Measurements from ENCODE around the gene ARHGEF26. TPM values are rescaled to one million over a fixed set of nuclear protein-coding genes. Genes with fewer than 3 reads are reported as not detected.
A peak's percentile ranks its signal among the peaks of the same experiment; 100 is the strongest.
"Not testable (repeated sequence)": the region's sequence is repeated elsewhere in the genome, so short reads cannot be mapped to it uniquely, and the experiment has no call there.

ARHGEF26 gene, protein sequence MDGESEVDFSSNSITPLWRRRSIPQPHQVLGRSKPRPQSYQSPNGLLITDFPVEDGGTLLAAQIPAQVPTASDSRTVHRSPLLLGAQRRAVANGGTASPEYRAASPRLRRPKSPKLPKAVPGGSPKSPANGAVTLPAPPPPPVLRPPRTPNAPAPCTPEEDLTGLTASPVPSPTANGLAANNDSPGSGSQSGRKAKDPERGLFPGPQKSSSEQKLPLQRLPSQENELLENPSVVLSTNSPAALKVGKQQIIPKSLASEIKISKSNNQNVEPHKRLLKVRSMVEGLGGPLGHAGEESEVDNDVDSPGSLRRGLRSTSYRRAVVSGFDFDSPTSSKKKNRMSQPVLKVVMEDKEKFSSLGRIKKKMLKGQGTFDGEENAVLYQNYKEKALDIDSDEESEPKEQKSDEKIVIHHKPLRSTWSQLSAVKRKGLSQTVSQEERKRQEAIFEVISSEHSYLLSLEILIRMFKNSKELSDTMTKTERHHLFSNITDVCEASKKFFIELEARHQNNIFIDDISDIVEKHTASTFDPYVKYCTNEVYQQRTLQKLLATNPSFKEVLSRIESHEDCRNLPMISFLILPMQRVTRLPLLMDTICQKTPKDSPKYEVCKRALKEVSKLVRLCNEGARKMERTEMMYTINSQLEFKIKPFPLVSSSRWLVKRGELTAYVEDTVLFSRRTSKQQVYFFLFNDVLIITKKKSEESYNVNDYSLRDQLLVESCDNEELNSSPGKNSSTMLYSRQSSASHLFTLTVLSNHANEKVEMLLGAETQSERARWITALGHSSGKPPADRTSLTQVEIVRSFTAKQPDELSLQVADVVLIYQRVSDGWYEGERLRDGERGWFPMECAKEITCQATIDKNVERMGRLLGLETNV
- 1.8 and 2.8 TPM in 2 replicates for total RNA-seq (2014; rRNA removed)
- 0.81 TPM for polyA plus RNA-seq (2012)

DNA sequence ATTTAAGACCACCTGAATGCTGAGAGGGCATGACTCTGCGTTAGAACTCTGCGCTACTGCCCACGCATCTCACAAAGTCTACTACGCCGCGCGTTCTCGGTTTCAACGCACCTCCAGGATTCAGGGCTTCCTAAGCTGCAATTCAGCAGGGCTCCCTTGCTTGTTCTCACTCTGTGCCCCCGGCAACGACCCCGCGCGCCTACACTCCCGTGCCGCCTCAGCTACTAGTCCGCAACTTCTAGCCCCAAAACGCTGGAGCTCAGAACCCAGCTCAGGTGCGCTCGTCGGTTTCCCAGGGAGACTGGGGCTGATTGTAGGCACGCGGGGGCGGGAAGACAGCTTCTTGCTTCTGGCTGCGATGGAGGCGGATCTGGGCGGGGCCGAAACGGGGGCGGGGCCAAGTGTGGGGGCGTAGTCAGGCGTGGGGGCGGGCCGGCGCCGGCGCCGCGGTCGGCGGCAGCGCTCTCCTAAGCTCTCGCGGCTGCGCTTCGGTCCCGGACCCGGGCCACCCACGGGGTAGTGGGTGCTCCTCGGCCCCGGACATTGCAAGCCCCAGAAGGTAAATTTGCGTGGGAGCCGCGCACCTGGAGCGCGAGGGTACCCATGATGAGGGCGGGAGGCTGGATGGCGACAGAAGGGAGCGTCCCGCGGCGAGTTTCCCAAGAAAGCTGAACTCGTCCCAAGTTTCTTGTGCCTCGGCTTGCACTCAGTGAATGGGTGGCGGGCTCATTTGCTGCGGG lies at the start of gene ARHGEF26:
ARHGEF26 (plus strand) TSS at position 430 of the 740 bp plus-strand sequence. CDS start 603 bp downstream, outside the sequence.
- DNase-seq (ENCODE audit: low read depth): peak; percentile 59

DNA sequence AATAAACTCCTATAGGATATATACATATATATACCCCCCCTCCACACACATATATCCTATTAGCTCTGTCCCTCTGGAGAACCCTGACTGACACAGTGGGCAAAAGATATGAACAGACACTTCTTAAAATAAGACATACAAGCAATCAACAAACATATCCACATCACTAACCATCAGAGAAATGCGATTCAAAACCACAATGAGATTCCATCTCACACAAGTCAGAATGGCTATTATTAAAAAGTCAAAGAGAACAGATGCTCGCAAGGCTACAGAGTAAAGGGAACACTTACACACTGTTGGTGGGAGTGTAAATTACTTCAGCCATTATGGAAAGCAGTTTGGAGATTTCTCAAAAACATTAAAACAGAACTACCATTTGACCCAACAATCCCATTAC lies 46.2 kb upstream of the ARHGEF26 start:
- no peak for DNase-seq (ENCODE audit: low read depth)

DNA sequence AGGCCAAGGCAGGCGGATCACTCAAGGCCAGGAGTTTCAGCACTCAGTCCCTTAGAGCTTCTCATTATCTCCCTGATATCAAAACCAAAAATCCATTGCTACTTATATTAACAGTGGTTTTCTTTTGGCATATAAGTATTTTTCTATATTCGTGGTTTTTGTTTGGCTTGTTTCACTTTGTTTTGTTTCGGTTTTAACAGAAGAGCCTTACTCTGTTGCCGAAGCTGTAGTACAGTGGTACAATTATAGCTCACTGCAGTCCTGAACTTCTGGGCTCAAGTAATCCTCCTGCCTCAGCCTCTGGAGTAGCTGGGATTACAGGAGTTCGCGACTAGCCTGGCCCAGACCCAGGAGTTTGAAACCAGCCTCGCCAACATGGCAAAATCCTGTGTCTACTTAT lies 42.5 kb upstream of the ARHGEF26 start:
- DNase-seq (ENCODE audit: low read depth): no peak

DNA sequence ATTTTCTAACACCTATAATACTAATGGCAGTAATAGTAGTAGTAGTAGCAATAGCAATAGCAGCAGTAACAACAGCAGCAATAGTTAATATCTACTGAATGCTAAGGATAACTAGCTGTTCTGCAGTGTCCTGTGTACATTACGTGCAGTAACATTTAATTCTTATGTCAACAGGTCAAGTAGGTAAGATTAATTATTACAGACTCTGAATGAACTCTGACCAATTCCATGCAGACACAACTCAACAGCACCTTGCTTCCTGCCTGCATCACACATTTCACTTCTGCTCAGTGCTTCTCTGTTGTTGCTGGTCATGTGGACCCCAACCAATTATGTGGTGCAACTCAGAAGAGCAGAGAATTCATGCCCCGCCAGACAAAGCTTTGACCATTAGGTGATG lies 39.9 kb upstream of the ARHGEF26 start:
- DNase-seq (ENCODE audit: low read depth): no peak

DNA sequence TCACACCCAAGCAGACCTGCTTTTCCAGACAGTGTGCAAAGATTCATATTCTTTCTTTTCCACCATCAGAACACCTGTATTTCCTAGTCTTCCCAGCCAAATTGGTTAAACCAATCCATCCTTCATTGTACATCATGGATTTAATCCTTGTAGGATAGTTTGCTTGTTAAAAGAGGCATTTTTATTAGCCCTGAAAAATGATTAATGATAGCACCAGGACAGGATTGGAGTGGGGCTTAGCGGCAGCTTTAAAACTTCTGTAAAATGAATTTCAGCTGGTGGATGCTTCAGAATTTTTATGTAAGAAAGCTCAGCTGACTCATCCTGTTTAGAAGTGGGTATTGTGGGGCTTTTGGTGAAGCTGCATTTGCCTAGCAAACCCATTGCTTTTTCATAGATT lies 36.1 kb upstream of the ARHGEF26 start:
- DNase-seq (ENCODE audit: low read depth): no peak

DNA sequence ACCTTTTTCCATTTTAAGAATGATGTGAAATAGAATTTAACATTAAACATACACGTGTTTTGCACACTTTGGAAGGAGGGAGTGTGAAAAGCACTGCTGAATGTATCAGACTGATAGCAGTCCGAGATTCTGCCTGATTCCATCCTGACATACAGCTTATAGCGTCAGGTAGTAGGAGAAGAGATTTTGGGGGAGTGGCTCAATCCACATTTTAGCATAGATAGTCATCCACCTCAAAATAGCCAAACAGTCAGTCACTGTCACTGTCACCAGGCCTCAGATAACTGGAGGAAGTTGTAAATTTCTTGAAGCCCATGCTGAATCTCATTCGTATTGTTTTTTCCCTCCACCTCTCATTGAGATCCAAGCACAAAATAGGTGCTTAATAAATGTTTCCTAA lies 35.4 kb upstream of the ARHGEF26 start:
- no peak for DNase-seq (ENCODE audit: low read depth)

DNA sequence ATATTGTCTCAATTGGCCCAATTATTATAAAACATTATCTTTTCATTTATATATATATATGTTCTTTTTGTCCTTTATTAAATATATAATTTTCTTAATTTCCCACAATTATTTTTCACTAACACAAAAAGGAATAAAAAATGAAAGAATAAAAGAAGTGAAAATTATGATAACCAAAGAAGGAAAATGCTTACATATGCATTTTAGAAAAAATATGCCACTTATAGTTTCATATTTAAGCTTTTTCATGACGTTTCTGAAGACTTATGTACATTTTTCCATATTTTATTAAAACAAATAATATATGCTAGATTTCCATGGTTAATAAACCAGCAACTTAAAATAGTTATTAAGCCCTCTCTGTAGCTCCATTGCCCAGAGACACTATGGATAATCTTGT lies 34.9 kb upstream of the ARHGEF26 start:
- no peak for DNase-seq (ENCODE audit: low read depth)

DNA sequence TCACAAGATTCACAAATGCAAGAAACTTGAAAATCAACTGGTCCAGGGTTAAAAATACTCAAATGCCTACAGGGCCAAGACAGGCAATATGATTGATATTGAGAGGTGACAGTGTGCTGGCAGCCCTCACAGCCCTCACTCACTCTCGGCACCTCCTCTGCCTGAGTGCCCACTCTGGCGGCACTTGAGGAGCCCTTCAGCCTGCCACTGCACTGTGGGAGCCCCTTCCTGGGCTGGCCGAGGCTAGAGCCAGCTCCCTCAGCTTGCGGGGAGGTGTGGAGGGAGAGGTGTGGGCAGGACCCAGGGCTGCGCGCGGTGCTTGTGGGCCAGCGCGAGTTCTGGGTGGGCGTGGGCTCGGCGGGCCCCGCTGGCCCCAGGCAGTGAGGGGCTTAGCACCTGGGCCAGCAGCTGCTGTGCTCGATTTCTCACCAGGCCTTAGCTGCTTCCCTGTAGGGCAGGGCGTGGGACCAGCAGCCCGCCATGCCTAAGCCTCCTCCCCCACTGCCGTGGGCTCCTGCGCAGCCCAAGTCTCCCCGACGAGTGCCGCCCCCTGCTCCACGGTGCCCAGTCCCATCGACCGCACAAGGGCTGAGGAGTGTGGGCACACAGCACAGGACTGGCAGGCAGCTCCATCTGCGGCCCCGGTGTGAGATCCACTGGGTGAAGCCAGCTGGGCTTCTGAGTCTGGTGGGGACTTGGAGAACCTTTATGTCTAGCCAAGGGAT lies 33.3 kb upstream of the ARHGEF26 start:
- not testable (repeated sequence) for DNase-seq (ENCODE audit: low read depth)

DNA sequence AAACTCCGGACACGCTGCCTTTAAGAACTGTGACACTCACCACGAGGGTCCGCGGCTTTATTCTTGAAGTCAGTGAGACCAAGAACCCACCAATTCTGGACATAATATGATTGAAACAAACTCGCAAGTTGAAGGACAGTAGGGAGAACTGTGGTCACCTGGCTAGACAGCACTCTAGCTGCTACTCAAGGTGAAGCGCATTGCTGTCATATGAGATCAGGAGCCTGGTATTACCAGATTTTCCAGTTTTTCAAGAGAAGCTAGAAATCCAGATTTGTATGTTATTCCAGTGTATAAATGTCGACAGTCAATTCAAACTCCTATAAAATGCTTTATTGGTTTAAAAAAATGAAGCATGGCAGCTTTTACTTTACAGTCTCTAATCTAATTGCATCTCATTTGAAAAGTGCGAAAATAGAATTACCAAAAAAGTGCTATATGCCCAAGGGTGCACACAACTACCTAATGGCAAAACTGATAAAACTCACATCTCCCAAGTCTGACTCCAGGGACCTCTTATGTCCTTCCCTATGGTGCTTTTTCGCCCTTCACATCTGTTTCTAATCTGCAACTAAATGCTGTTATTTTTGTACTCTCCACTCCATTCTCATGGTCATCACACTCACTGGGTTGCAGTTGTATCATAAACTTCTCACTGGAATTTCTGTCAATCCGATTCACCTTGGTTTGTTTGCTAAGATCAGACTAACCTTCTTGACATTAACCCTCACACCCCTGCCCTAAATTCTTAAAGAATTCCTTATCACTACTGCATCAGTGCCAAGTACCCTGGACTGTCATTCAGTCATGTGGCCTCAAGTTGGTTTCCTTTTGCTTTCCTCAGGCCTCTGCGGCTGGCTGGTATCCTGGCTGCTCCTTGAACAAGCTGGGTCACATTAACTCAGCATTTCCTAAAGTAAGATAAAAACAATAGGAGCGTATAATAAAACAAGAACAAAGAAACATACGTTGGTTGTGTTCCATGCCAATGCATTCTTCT lies 31.5 kb upstream of the ARHGEF26 start:
- DNase-seq (ENCODE audit: low read depth): no peak

DNA sequence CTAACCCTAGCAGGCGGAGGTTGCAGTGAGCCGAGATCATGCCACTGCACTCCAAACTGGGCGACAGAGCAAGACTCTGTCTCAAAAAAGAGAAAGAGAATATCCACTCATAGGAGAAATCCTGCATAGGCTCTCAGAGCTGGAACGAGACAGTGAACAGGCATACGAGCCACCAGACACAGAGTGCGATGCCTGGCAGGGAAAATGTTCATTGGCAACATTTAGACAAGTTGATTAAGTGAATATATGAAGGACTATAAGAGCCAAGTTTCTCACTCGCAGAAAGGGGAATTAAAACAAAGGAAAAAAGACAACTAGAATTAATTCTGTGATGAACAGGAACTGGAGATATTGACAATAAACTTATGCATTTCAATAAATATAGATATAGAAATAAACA lies 27.1 kb upstream of the ARHGEF26 start:
- DNase-seq (ENCODE audit: low read depth): no peak

DNA sequence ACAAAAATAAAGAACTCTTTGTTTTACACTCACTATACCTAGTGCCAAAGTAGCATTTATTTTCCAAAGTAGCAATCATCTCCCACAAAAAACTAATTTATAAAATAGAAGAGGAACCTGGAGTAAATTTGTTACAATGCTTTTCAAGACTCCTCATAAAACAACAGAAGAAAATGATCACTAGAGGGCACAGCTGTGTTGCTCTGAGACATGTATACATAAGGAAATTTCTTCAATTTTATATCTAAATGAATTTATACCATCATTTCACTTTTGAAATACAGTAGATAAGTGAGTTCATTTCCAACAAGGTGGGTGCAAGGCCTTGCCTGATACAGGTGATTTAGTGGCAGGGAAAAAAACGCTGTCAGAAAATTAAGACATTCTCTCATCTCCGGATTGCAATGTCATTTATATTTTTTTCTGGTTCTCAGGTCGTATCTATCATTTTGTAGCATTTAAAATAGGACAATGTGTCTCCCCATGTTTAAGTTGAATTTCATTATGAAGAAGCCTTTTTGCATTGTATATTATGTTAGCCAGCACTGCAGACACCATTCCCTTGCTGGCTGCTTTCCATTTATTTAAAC lies 25.3 kb upstream of the ARHGEF26 start:
- peak; percentile 12 for DNase-seq (ENCODE audit: low read depth)

DNA sequence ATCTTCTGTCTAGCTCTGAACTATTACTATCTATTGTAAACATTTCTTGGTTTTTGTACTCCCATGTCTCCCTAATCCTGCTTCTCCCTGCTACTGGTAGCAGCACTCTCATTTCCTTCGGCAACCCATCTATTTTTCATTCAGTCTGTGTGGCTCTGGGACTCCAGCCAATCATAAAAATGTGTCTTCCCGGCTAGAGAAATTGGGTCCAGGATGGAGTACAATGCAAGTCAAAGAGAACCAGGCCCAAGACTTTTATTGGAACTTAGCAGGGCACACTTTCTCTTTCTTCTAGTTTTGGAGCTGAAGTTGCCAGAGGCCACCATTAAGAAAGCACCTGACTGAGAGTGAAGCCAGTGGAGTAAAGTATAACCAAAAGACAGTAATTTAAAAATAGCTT lies 22.8 kb upstream of the ARHGEF26 start:
- no peak for DNase-seq (ENCODE audit: low read depth)

DNA sequence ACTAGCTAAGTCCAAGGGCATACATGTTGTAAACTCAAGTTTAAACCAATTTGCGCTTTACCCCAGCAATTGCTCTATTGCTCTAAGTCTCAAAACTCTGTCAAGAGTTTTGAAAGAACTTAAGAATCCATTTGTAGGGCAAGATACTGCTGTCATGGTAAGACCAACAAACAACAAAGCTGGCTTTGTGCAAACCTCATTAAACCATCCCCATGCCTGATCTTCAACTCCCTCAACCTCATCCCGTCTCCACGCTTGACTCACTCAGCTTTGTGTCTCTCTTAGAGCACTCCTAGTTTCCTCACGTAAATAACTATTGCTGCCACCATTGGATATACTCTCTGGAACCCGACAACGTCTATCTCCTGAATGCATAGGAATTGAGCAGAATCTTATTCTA lies 20.6 kb upstream of the ARHGEF26 start:
- DNase-seq (ENCODE audit: low read depth): no peak

DNA sequence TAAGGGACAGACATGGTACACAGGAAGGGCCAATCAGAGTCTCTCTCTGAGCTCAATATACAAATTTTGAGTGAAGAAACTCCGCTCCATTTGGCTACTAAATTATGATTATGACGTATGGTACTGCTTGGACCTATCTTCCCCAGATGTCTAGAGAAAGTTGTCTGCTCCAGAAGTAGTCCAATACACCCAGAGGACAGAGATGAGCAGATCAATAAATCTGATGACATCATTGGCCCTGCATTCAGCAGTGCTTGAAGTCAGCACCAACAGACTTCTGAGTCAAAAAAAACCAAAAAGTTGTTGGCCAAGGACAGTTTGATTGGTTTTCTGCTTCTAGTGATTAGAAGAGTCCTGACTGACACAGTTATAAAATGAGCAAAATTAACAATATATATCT lies 19.9 kb upstream of the ARHGEF26 start:
- DNase-seq (ENCODE audit: low read depth): no peak

DNA sequence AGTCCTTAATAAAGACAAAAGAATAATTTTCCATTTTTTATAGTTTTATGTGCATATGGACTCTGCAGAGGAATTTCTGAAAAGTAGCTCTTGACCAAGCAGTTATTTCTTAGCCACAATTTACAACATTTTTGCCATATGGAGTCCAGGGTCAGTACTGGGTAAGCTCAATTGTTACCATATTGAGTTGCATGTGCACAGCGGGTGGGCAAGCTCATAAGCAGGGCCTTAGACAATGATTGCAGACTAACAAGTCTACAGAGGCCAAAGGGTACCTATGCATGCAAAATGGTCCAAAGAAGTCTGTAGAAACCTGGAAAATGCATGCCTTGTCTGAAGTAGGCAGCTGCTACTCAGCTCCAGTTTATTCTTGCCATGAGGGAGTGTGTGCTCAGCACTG lies 19.0 kb upstream of the ARHGEF26 start:
- DNase-seq (ENCODE audit: low read depth): no peak

DNA sequence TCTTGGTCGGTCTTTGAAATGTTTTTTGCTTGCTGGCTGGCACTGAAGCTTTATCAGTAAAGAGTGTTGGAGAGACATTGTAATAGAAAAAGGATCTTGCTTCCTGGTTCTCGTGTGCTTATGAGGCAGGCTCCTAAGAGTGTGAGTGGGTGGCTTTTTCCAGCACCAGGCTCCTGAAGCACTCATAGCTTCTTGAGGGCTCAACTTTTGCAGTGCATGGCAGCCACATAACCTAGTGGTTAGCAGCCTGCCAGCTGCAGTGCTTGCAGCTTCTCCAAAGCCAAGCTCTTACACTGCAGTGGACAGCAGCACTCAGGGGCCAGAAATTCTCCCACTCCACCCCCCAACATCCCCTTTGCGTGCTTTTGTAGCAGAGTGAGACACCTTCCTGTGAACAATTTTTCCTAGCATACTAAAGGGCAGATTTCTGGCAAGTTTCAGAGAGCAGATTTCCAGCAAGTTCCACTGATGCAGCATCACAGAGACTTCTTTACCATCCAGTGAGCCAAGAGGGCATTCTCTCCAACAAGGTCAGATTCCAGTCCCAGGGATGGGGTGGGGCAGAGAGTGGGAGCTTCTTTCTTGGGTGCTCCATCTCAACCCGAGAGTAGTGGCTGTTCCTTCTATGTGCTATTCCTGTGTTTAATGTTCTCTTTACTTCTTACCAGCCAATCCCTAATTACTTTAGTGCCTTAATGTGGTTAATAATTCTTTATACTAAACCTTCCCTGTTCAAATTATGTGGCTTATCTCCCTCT lies 15.8 kb upstream of the ARHGEF26 start:
- DNase-seq (ENCODE audit: low read depth): no peak

DNA sequence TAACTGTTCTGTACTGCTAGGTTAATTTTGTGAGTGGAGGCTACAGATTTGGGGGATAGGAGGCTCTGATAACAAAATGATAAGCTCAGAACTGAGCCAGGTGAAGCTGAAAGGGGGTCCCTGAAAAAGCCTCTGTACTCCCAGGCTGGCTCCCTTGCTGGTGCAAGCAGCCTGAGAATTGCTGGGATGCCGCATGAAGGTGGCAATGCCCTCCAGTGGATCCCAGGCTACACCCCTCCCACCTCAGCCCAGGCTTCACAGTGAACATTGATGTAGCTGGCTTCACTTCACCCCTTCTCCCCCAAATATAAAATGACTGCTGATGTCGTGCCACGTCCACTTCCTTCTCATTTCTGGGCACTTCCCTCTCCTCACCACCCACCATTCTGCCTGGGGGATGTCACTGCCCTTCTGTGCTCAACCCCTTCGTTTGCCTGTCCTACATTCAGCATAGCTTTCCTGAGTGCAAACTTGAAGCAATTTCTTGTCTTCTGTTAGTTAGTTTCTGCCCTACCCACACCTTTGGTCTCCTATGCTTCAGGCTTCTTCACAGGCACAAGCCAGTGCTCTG lies 9.7 kb upstream of the ARHGEF26 start:
- no peak for DNase-seq (ENCODE audit: low read depth)

DNA sequence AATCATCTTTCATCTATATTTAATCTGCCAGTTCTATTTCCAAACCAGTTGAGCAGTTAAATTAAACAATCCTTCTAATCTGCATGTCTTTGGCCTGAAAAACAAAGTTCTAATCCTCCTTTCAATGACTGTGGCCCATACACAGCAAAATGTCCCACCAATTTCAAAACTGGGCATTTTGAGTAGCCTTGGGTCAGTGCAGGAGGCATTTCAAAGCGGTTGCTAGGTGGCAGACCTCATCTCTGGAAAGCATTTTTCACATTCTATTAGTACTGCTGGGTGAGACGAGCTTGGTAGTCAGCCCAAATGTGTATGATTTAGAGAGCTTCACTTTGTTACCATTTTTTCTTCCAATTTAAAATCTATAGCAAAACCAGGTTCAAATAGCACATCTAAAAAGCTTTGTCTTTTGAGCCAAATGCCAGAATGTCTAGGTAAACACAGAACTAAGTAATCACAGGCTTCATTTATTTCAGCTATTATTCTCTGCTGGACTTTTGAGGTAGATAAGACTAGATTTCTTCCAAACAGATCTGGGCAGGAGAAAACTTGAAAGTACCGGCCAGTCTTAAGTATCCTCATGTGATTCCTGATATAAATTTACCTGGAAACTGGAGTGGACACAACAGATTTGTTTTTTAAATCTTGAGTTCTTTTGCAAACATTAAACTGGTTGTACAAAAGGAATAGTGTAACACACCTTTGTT lies 8.9 kb upstream of the ARHGEF26 start:
- DNase-seq (ENCODE audit: low read depth): no peak

Measured in LHCN-M2 (cell line).